ENCODE data around the gene SPAG7. TPM values are rescaled to one million over a fixed set of nuclear protein-coding genes. Genes with fewer than 3 reads are reported as not detected.

The SPAG7 gene
- total RNA-seq, 1 experiment from 2014 or later: 23.1 TPM

- Histone ChIP-seq H3K36me3 (ENCODE audit: control insufficient read depth, insufficient read depth, low read length) (no peaks in the 10 kb centered on the region), H3K4me1 (no peaks in the 10 kb centered on the region), H3K9me3 (no peaks in the 10 kb centered on the region), H3K4me3 (ENCODE audit: low read depth, low read length) (no peak overlapping the region), H3K27me3 (replicated peaks; ENCODE audit: control insufficient read depth, insufficient read depth, low read length) (no peaks in the 10 kb centered on the region)
- Mint-ChIP-seq H3K9me3 (ENCODE audit: unreplicated experiment) (no peaks in the 10 kb centered on the region), H3K27me3 (ENCODE audit: insufficient read depth, unreplicated experiment) (no peaks in the 10 kb centered on the region), H3K4me1 (ENCODE audit: low read depth, unreplicated experiment) (peaks cover 9% of the 10 kb centered on the region), H3K36me3 (ENCODE audit: insufficient read depth, unreplicated experiment) (peaks cover 11% of the 10 kb centered on the region), H3K27ac (ENCODE audit: unreplicated experiment) (no peak overlapping the region), H3K4me3 (ENCODE audit: unreplicated experiment) (no peak overlapping the region)
- BruUV-seq (replicated peaks): TSS peak; percentile 79
- intact Hi-C loops (cut with micrococcal nuclease; ENCODE audit: unreplicated experiment): no loop called here
- DNase-seq: no peak
- ChIA-PET CTCF (no interaction called here), POLR2A (no interaction called here)
- TF ChIP-seq CTCF (IDR thresholded peaks at IDR 0.05; ENCODE audit: insufficient read depth in 1 of 2, low read depth in 1 of 2, low read length in 1 of 2, severe bottlenecking in 1 of 2, unreplicated experiment in 1 of 2): no peak
Observed at GRCh38 chr17:4959261-4959965, 8.2 kb downstream of the SPAG7 start.

DNA sequence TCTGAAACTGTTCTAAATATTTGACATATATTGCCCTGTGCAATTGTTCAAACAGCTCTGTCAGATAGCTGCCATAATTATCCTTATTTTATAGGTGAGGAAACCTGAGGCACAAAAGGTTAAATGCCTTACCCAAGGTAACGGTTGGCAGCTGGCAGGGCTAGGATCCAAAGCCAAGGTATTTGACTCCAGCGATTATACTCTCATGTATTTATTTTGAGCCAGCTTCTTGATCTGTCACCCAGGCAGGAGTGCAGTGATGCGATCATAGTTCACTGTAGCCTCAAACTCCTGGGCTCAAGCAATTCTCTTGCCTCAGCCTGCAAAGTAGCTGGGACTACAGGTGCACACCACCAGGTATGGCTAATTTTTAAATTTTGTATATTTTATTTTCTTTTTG is 9.5 kb downstream of the SPAG7 start:
- POLR2A ChIA-PET: interaction anchor here (0.6 kb wide), 1 partner anchor 17 kb away, joined by 6 read pairs; no protein-coding TSS in a partner anchor

DNA sequence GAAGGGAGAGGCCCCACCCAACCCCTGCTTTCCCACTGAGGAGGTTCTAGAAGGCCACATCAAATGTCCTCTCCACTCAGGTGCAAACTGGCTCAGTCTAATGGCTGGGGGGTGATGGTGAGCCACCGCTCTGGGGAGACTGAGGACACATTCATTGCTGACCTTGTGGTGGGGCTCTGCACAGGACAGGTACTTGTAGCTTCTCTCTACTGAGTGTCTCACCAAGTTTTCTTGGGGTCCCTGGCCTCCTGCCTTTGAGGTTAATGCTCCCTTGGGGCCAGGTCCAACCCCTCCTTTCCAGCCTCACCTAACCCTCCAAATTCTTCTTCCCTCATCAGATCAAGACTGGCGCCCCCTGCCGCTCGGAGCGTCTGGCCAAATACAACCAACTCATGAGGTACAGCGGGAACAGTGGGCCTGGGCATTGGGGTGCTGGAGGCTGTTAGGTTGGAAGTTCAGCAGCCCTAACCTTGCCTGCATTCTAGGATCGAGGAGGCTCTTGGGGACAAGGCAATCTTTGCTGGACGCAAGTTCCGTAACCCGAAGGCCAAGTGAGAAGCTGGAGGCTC is 11.0 kb downstream of the SPAG7 start:
- Mint-ChIP-seq H3K4me3 (ENCODE audit: unreplicated experiment) (no peak overlapping the region), H3K4me1 (ENCODE audit: low read depth, unreplicated experiment) (peaks cover 9% of the 10 kb centered on the region), H3K27ac (ENCODE audit: unreplicated experiment) (no peak overlapping the region), H3K36me3 (ENCODE audit: insufficient read depth, unreplicated experiment) (peaks cover 11% of the 10 kb centered on the region), H3K27me3 (ENCODE audit: insufficient read depth, unreplicated experiment) (no peaks in the 10 kb centered on the region), H3K9me3 (ENCODE audit: unreplicated experiment) (no peaks in the 10 kb centered on the region)
- Histone ChIP-seq H3K4me3 (ENCODE audit: low read depth, low read length) (no peak overlapping the region), H3K36me3 (ENCODE audit: control insufficient read depth, insufficient read depth, low read length) (no peaks in the 10 kb centered on the region), H3K27me3 (replicated peaks; ENCODE audit: control insufficient read depth, insufficient read depth, low read length) (no peaks in the 10 kb centered on the region), H3K9me3 (no peaks in the 10 kb centered on the region), H3K4me1 (peaks cover 3% of the 10 kb centered on the region; the same call in 1 of the 2 replicates)
- intact Hi-C loops (cut with micrococcal nuclease; ENCODE audit: unreplicated experiment): no loop called here
- POLR2A ChIA-PET: no interaction called here
- BruUV-seq (replicated peaks): no TSS peak
- no peak for DNase-seq
- CTCF ChIA-PET: no interaction called here
- TF ChIP-seq CTCF (IDR thresholded peaks at IDR 0.05; ENCODE audit: insufficient read depth in 1 of 2, low read depth in 1 of 2, low read length in 1 of 2, severe bottlenecking in 1 of 2, unreplicated experiment in 1 of 2): no peak

More for the DNA sequence above, 9.5 kb downstream of the SPAG7 start:
- Histone ChIP-seq H3K27me3 (replicated peaks; ENCODE audit: control insufficient read depth, insufficient read depth, low read length) (no peaks in the 10 kb centered on the region), H3K36me3 (ENCODE audit: control insufficient read depth, insufficient read depth, low read length) (no peaks in the 10 kb centered on the region), H3K4me1 (no peaks in the 10 kb centered on the region), H3K4me3 (ENCODE audit: low read depth, low read length) (no peak overlapping the region), H3K9me3 (no peaks in the 10 kb centered on the region)
- intact Hi-C loops (cut with micrococcal nuclease; ENCODE audit: unreplicated experiment): no loop called here
- Mint-ChIP-seq H3K9me3 (ENCODE audit: unreplicated experiment) (no peaks in the 10 kb centered on the region), H3K27me3 (ENCODE audit: insufficient read depth, unreplicated experiment) (no peaks in the 10 kb centered on the region), H3K4me1 (ENCODE audit: low read depth, unreplicated experiment) (peaks cover 9% of the 10 kb centered on the region), H3K27ac (ENCODE audit: unreplicated experiment) (no peak overlapping the region), H3K4me3 (ENCODE audit: unreplicated experiment) (no peak overlapping the region), H3K36me3 (ENCODE audit: insufficient read depth, unreplicated experiment) (peaks cover 11% of the 10 kb centered on the region)
- no peak for TF ChIP-seq CTCF (IDR thresholded peaks at IDR 0.05; ENCODE audit: insufficient read depth in 1 of 2, low read depth in 1 of 2, low read length in 1 of 2, severe bottlenecking in 1 of 2, unreplicated experiment in 1 of 2)
- BruUV-seq (replicated peaks): no TSS peak
- CTCF ChIA-PET: no interaction called here
- DNase-seq: no peak

Data from Caco-2 (cell line).